ENCODE results near the gene CYB5D1.

GRCh38 chr17:7823581-7824001 is 34.2 kb upstream of the CYB5D1 start:
- TF ChIP-seq, protein P1, sequence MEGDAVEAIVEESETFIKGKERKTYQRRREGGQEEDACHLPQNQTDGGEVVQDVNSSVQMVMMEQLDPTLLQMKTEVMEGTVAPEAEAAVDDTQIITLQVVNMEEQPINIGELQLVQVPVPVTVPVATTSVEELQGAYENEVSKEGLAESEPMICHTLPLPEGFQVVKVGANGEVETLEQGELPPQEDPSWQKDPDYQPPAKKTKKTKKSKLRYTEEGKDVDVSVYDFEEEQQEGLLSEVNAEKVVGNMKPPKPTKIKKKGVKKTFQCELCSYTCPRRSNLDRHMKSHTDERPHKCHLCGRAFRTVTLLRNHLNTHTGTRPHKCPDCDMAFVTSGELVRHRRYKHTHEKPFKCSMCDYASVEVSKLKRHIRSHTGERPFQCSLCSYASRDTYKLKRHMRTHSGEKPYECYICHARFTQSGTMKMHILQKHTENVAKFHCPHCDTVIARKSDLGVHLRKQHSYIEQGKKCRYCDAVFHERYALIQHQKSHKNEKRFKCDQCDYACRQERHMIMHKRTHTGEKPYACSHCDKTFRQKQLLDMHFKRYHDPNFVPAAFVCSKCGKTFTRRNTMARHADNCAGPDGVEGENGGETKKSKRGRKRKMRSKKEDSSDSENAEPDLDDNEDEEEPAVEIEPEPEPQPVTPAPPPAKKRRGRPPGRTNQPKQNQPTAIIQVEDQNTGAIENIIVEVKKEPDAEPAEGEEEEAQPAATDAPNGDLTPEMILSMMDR (IDR thresholded peaks at IDR 0.05), result no peak
- no peak for TF ChIP-seq POLR2A (IDR thresholded peaks at IDR 0.05)

Data from thyroid gland (tissue), 4 donors.